Breast epithelium (tissue), 4 donors: Measurements from ENCODE around the gene OTULIN. TPM values are rescaled to one million over a fixed set of nuclear protein-coding genes. Genes with fewer than 3 reads are reported as not detected.

Source experiments
- DNase-seq, 2 donors: peaks; one replicate each; pipeline ENCODE4 v3.0.0-alpha.2; 2019; ENCODE audit warnings: low spot score in 2 of 2
- H3K27ac ChIP-seq, 2 donors: fragments of 200-600 bp; sonication (generic) in 1 of 2; one replicate each; pipeline ENCODE4 v1.5.1; 2016 to 2019; ENCODE audit warnings: mild to moderate bottlenecking in 1 of 2
- H3K27me3 ChIP-seq, 2 donors: fragments of 200-600 bp; sonication (generic) in 1 of 2; one replicate each; pipeline versions ENCODE4 v1.5.1 to v1.6.0; 2017 to 2019; ENCODE audit warnings: control low read depth in 1 of 2, mild to moderate bottlenecking in 1 of 2
- H3K36me3 ChIP-seq: fragments of 200-600 bp; one replicate; pipeline ENCODE4 v1.5.1; 2019
- H3K4me1 ChIP-seq, 2 donors: fragments of 200-600 bp; sonication (generic); one replicate each; pipeline ENCODE4 v1.5.1; 2016 to 2019; ENCODE audit warnings: control low read depth in 1 of 2
- H3K4me3 ChIP-seq, 3 donors: fragments of 200-600 bp; sonication (generic); 1 replicate in 2 of 3; 2 replicates in 1 of 3; pipeline ENCODE4 v1.5.1; 2016 to 2019; ENCODE audit warnings: mild to moderate bottlenecking in 3 of 3, moderate library complexity in 2 of 3
- H3K9me3 ChIP-seq, 2 donors: fragments of 200-600 bp; sonication (generic) in 1 of 2; one replicate each; pipeline ENCODE4 v1.5.1; 2016 to 2019; ENCODE audit warnings: control low read depth in 1 of 2
- POLR2A ChIP-seq: fragments of 450-650 bp; IDR thresholded peaks from one replicate; pipeline ENCODE4 v1.6.1; 2016; ENCODE audit warnings: antibody characterized with exemption, mild to moderate bottlenecking, moderate library complexity
- POLR2AphosphoS5 ChIP-seq, 3 donors: sonication (generic); formaldehyde crosslinking; IDR thresholded peaks; one replicate each; pipeline ENCODE4 v1.6.1; 2017; ENCODE audit warnings: antibody characterized with exemption in 3 of 3
- intact Hi-C: fragments of 100-400 bp; cut with DNase I; formaldehyde crosslinking; loops from one replicate; pipeline ENCODE4 v1.15.1; 2023; ENCODE audit warnings: low total_unique reads
- total RNA-seq, 3 donors: library from RNA; depleted of rRNA; stranded (reverse); fragments of >200 nt; gene quantifications; one replicate each; pipeline ENCODE4 v1.1.0, GENCODE V29; 2016
- TF ChIP-seq, protein P1 (sequence below), 3 donors: fragments of 450-650 bp; IDR thresholded peaks; one replicate each; pipeline ENCODE4 v1.5.1; 2016 to 2017; ENCODE audit warnings: antibody characterized with exemption in 3 of 3, mild to moderate bottlenecking in 3 of 3, moderate library complexity in 3 of 3

The OTULIN gene
- total RNA-seq, 3 donors from 2014 or later = 31.0 to 63.7 (median 47.2) TPM

DNA sequence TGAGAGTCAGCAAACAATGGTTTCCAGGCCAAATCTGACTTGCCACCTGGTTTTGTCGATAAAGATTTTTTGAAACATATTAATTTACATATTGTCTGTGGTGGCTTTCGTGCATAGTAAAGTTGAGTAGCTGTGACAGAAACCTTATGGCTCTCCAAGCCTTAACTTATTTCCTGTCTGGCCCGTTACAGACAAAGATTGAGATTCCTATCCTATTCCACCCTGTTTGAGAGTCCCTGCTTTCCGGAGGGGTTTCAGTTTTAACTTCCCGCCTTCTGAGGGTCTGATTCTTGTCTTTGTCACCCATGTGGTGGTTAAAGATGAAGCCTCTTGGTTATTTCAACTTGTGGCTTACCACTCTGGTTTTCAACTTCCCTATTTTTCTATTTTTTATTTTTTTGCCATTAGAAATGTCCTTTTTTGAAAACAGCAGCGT is 11.4 kb downstream of the OTULIN start:
- Histone ChIP-seq H3K36me3 (no peaks in the 10 kb centered on the region), H3K9me3 (no peaks in the 10 kb centered on the region), H3K27ac (peak overlapping the region; percentile 13 to 43), H3K27me3 (no peaks in the 10 kb centered on the region), H3K4me1 (no peaks in the 10 kb centered on the region), H3K4me3 (no peak overlapping the region)
- no peak for DNase-seq
- TF ChIP-seq POLR2A (no peak), POLR2AphosphoS5 (IDR thresholded peaks at IDR 0.05) (no peak)
- TF ChIP-seq, protein P1, sequence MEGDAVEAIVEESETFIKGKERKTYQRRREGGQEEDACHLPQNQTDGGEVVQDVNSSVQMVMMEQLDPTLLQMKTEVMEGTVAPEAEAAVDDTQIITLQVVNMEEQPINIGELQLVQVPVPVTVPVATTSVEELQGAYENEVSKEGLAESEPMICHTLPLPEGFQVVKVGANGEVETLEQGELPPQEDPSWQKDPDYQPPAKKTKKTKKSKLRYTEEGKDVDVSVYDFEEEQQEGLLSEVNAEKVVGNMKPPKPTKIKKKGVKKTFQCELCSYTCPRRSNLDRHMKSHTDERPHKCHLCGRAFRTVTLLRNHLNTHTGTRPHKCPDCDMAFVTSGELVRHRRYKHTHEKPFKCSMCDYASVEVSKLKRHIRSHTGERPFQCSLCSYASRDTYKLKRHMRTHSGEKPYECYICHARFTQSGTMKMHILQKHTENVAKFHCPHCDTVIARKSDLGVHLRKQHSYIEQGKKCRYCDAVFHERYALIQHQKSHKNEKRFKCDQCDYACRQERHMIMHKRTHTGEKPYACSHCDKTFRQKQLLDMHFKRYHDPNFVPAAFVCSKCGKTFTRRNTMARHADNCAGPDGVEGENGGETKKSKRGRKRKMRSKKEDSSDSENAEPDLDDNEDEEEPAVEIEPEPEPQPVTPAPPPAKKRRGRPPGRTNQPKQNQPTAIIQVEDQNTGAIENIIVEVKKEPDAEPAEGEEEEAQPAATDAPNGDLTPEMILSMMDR (IDR thresholded peaks at IDR 0.05) = no peak
- intact Hi-C loops = no loop called here

GRCh38 chr5:14676320-14676719 is 11.8 kb downstream of the OTULIN start:
- H3K4me1 ChIP-seq = no peaks in the 10 kb centered on the region
- peak overlapping the region; percentile 8 to 43 for H3K27ac ChIP-seq
- H3K36me3 ChIP-seq = no peaks in the 10 kb centered on the region
- no peak overlapping the region for H3K4me3 ChIP-seq
- H3K27me3 ChIP-seq = no peaks in the 10 kb centered on the region
- intact Hi-C loops = no loop called here
- no peaks in the 10 kb centered on the region for H3K9me3 ChIP-seq
- no peak for DNase-seq
- TF ChIP-seq POLR2AphosphoS5 (IDR thresholded peaks at IDR 0.05) = no peak
- TF ChIP-seq POLR2A = no peak

DNA sequence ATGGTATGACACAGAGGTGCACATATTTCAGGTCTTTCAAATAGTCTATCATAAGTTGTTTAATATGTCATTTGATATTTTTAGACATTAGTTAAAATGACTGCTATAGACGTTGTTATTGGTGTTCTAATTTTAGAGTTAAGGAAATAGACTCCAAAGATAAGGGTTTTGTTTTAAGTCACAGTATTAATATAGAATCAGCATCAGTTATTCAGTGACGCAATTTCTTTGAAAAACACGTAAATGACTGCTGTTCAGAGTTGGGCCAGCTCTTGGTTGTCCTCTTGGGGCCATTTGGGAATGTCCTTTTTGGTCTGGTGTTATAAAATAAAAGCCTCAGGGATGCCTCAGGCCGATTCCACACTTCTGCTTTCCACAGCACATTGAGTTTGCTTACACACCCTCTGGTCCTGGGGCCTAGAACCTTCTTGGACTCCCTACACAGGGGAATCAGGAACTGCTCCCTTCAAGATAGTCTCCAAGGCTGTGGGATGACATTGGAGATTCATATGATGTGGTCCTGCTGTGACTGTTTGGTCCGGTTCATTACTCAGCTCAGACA is 14.3 kb downstream of the OTULIN start:
- Histone ChIP-seq H3K27ac (no peak overlapping the region), H3K4me1 (peaks cover 0 to 6% of the 10 kb centered on the region in 2 donors), H3K27me3 (no peaks in the 10 kb centered on the region), H3K4me3 (no peak overlapping the region), H3K9me3 (no peaks in the 10 kb centered on the region), H3K36me3 (no peaks in the 10 kb centered on the region)
- DNase-seq = no peak
- intact Hi-C loops = no loop called here
- TF ChIP-seq POLR2A (no peak), POLR2AphosphoS5 (IDR thresholded peaks at IDR 0.05) (no peak)
- TF ChIP-seq, protein P1 (IDR thresholded peaks at IDR 0.05) = no peak

DNA sequence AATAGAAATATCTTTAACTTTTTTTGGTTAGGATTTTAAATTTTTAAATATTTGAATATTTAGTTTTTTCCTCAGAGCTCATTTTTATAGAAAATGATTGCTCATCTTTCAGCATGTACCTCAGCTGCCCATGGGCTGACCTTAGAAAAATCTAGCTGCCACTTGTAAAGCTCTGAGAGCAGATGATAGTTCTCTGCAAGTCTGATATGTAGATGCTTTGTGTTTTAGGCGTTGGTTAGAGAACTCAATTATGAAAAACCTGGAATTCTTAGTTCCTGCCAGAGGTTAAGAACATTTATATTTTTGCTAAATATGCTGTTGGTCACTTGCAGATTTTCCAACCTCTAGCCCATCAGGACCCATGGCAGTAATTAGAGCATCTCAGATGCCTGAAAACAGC is 15.1 kb downstream of the OTULIN start:
- no peaks in the 10 kb centered on the region for H3K36me3 ChIP-seq
- TF ChIP-seq, protein P1 (IDR thresholded peaks at IDR 0.05) = no peak
- TF ChIP-seq POLR2AphosphoS5 (IDR thresholded peaks at IDR 0.05) (no peak), POLR2A (no peak)

GRCh38 chr5:14681236-14681752 is 16.8 kb downstream of the OTULIN start:
- intact Hi-C loops = no loop called here
- DNase-seq = no peak
- no peak overlapping the region for H3K27ac ChIP-seq
- H3K36me3 ChIP-seq = no peaks in the 10 kb centered on the region
- no peak for TF ChIP-seq POLR2AphosphoS5 (IDR thresholded peaks at IDR 0.05)
- no peak for TF ChIP-seq POLR2A
- TF ChIP-seq, protein P1 (IDR thresholded peaks at IDR 0.05) = no peak
- peaks cover 0 to 7% of the 10 kb centered on the region in 2 donors for H3K4me1 ChIP-seq
- no peak overlapping the region for H3K4me3 ChIP-seq
- no peaks in the 10 kb centered on the region for H3K27me3 ChIP-seq
- H3K9me3 ChIP-seq = no peaks in the 10 kb centered on the region

More for the DNA sequence above, 15.1 kb downstream of the OTULIN start:
- Histone ChIP-seq H3K4me3 (no peak overlapping the region), H3K27me3 (no peaks in the 10 kb centered on the region), H3K9me3 (no peaks in the 10 kb centered on the region), H3K27ac (no peak overlapping the region), H3K4me1 (peaks cover 0 to 7% of the 10 kb centered on the region in 2 donors)
- intact Hi-C loops = no loop called here
- no peak for DNase-seq
